HepG2 (cell line): ENCODE measurements around the gene CLDN15. TPM values are rescaled to one million over a fixed set of nuclear protein-coding genes. Genes with fewer than 3 reads are reported as not detected.

ENCODE experiments used
- DRAP1 ChIP-seq: IDR thresholded peaks from 2 replicates; pipeline ENCODE4 v1.6.1; 2016; ENCODE audit warnings: missing genetic modification reagents, missing compliant biosample characterization
- ETS1 ChIP-seq: sonication (generic); formaldehyde crosslinking; IDR thresholded peaks from 2 replicates; pipeline ENCODE4 v1.4.0; 2020; ENCODE audit warnings: missing genetic modification reagents
- FOXK1 ChIP-seq: sonication (generic); formaldehyde crosslinking; IDR thresholded peaks from 2 replicates; pipeline ENCODE4 v1.4.0; 2020; ENCODE audit warnings: low read depth, missing genetic modification reagents, borderline replicate concordance
- HOXD1 ChIP-seq: sonication (generic); formaldehyde crosslinking; IDR thresholded peaks from 2 replicates; pipeline ENCODE4 v1.5.0; 2020; ENCODE audit warnings: missing genetic modification reagents
- KLF15 ChIP-seq: sonication (generic); formaldehyde crosslinking; IDR thresholded peaks from 2 replicates; pipeline ENCODE4 v1.8.1; 2023; ENCODE audit warnings: borderline replicate concordance, mild to moderate bottlenecking, inconsistent platforms, missing genetic modification reagents, mixed read lengths
- MYC ChIP-seq: sonication (generic); formaldehyde crosslinking; IDR thresholded peaks from 2 replicates; pipeline ENCODE4 v1.9.0; 2021; ENCODE audit warnings: missing genetic modification reagents, borderline replicate concordance
- NAIF1 ChIP-seq: sonication (generic); formaldehyde crosslinking; IDR thresholded peaks from 2 replicates; pipeline ENCODE4 v1.5.0; 2020; ENCODE audit warnings: mild to moderate bottlenecking, missing genetic modification reagents, borderline replicate concordance
- SMAD1 ChIP-seq: sonication (generic); formaldehyde crosslinking; IDR thresholded peaks from 2 replicates; pipeline ENCODE4 v1.4.0; 2020; ENCODE audit warnings: missing genetic modification reagents, low read depth, mild to moderate bottlenecking, borderline replicate concordance
- THYN1 ChIP-seq: sonication (generic); formaldehyde crosslinking; IDR thresholded peaks from 2 replicates; pipeline ENCODE4 v1.8.1; 2023; ENCODE audit warnings: low read depth, mild to moderate bottlenecking, moderate library complexity, missing genetic modification reagents, borderline replicate concordance
- ZBTB1 ChIP-seq: sonication (generic); formaldehyde crosslinking; IDR thresholded peaks from 2 replicates; pipeline ENCODE4 v1.4.0; 2020; ENCODE audit warnings: missing genetic modification reagents, borderline replicate concordance
- ZBTB34 ChIP-seq: sonication (generic); formaldehyde crosslinking; IDR thresholded peaks from 2 replicates; pipeline ENCODE4 v1.8.0; 2022; ENCODE audit warnings: mild to moderate bottlenecking, missing genetic modification reagents
- ZHX1 ChIP-seq: sonication (generic); formaldehyde crosslinking; IDR thresholded peaks from 2 replicates; pipeline ENCODE4 v1.8.1; 2022; ENCODE audit warnings: low read depth, mild to moderate bottlenecking, missing genetic modification reagents
- ZMYM4 ChIP-seq: sonication (generic); formaldehyde crosslinking; IDR thresholded peaks from 2 replicates; pipeline ENCODE4 v1.8.1; 2023; ENCODE audit warnings: mild to moderate bottlenecking, missing genetic modification reagents
- ZNF367 ChIP-seq: sonication (generic); formaldehyde crosslinking; IDR thresholded peaks from 2 replicates; pipeline ENCODE4 v1.4.0; 2020; ENCODE audit warnings: missing genetic modification reagents, borderline replicate concordance
- ZNF577 ChIP-seq: sonication (generic); formaldehyde crosslinking; IDR thresholded peaks from 2 replicates; pipeline ENCODE4 v1.4.0; 2020; ENCODE audit warnings: mild to moderate bottlenecking, low read depth, missing genetic modification reagents, borderline replicate concordance
- ZNF766 ChIP-seq: sonication (generic); formaldehyde crosslinking; IDR thresholded peaks from 2 replicates; pipeline ENCODE4 v1.5.0; 2020; ENCODE audit warnings: missing genetic modification reagents, borderline replicate concordance
- ZNF782 ChIP-seq: sonication (generic); formaldehyde crosslinking; IDR thresholded peaks from 2 replicates; pipeline ENCODE4 v1.4.0; 2020; ENCODE audit warnings: missing genetic modification reagents, mild to moderate bottlenecking, borderline replicate concordance
- ZSCAN21 ChIP-seq: sonication (generic); formaldehyde crosslinking; IDR thresholded peaks from 2 replicates; pipeline ENCODE4 v1.8.0; 2022; ENCODE audit warnings: mild to moderate bottlenecking, missing genetic modification reagents, moderate library complexity, borderline replicate concordance
- polyA plus RNA-seq, 8 experiments: library from polyadenylated mRNA; depleted of rRNA in 3 of 8; stranded (reverse) in 7 of 8; unstranded in 1 of 8; fragments of >200 nt; fragmentation: Illumina TruSeq in 4 of 8; extraction: Trizol in 4 of 8; gene quantifications; 2 replicates each; pipeline versions ENCODE4 v1.2.1 to v1.2.3, GENCODE V29; 2011 to 2016; ENCODE audit warnings: low read depth in 4 of 8, missing spikeins in 1 of 8, mixed read lengths in 1 of 8; ENCODE audit not compliant: insufficient read depth in 1 of 8
- total RNA-seq, 5 experiments: library from RNA; depleted of rRNA; stranded (reverse); fragments of >200 nt; fragmentation: Illumina TruSeq; extraction: Trizol; gene quantifications; 2 replicates each; pipeline ENCODE4 v1.2.3, GENCODE V29; 2016; ENCODE audit warnings: low read depth in 1 of 5
- TF ChIP-seq, protein P1 (sequence below): sonication (generic); formaldehyde crosslinking; IDR thresholded peaks from 2 replicates; pipeline ENCODE4 v1.4.0; 2020; ENCODE audit warnings: missing genetic modification reagents

CLDN15 gene
- total and polyA plus RNA-seq, 2 of the 13 experiments (the other 11 are each of a cell fraction or from before 2014, with no cell fraction given): 7.1 to 17.8 TPM

DNA sequence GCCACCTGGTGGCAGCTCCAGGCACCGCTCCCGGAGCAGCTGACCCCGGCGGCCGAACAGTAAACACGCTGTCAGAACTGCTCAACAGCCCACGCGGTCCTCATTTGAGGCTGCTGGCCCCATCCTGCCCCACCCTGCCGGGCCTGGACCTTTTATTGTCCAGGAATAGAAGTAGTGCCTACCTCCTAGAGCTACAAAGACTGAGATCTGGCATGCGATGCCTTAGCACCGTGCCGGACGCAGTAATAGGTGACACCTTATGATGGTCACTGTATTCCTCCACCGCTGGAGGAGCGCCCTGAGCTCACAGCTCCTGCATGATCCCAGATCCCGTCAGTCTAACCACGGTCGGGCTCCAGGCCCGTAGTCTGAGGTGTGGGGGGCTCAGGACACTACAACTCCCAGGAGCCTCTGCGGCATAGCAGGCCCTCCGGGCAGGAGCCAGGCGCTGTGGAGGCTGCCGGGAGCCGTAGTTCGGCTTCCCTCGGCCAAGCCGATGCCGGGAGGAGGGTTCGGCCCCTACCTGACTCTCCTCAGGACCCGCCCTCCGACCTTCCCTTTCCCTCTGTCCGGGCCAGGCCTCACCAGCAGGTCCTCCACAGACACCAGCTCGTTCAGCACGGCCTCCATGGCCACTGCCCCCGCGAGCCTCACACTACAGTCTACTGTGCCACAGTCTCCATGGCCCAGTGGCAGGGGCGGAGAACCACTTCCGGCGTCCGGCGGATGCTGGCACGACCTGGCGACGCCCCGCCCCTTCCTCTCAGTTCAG, 7.0 kb upstream of the CLDN15 start, which contains the start of gene FIS1 (continued):
- TF ChIP-seq DRAP1 (CRISPR knock-in tag): peak; percentile 60
- TF ChIP-seq ZNF766 (CRISPR knock-in tag): peak; percentile 37; the same call in 1 of the 2 replicates
- TF ChIP-seq SMAD1: no peak
- TF ChIP-seq KLF15 (CRISPR knock-in tag): no peak; the same call in 1 of the 2 replicates
- TF ChIP-seq NAIF1 (CRISPR knock-in tag): 0 out of 2 replicates have a peak, but pooled peaks have one; percentile 14
- TF ChIP-seq ZMYM4 (CRISPR knock-in tag): 0 out of 2 replicates have a peak, but pooled peaks have one; percentile 1
- TF ChIP-seq MYC (CRISPR knock-in tag): peak; percentile 80
- TF ChIP-seq ZHX1: peak; percentile 56
- no peak for TF ChIP-seq ZNF367 (CRISPR knock-in tag)
- TF ChIP-seq, protein P1, sequence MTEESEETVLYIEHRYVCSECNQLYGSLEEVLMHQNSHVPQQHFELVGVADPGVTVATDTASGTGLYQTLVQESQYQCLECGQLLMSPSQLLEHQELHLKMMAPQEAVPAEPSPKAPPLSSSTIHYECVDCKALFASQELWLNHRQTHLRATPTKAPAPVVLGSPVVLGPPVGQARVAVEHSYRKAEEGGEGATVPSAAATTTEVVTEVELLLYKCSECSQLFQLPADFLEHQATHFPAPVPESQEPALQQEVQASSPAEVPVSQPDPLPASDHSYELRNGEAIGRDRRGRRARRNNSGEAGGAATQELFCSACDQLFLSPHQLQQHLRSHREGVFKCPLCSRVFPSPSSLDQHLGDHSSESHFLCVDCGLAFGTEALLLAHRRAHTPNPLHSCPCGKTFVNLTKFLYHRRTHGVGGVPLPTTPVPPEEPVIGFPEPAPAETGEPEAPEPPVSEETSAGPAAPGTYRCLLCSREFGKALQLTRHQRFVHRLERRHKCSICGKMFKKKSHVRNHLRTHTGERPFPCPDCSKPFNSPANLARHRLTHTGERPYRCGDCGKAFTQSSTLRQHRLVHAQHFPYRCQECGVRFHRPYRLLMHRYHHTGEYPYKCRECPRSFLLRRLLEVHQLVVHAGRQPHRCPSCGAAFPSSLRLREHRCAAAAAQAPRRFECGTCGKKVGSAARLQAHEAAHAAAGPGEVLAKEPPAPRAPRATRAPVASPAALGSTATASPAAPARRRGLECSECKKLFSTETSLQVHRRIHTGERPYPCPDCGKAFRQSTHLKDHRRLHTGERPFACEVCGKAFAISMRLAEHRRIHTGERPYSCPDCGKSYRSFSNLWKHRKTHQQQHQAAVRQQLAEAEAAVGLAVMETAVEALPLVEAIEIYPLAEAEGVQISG (CRISPR knock-in tag): peak; percentile 97
- TF ChIP-seq THYN1: peak; percentile 87; the same call in 1 of the 2 replicates
- TF ChIP-seq ZBTB34 (CRISPR knock-in tag): 0 out of 2 replicates have a peak, but pooled peaks have one; percentile 48
- peak; percentile 72; the same call in 1 of the 2 replicates for TF ChIP-seq ETS1 (CRISPR knock-in tag)
- 0 out of 2 replicates have a peak, but pooled peaks have one; percentile 52 for TF ChIP-seq ZSCAN21 (CRISPR knock-in tag)
- TF ChIP-seq ZNF577 (CRISPR knock-in tag): no peak
- TF ChIP-seq ZNF782 (CRISPR knock-in tag): no peak; the same call in 1 of the 2 replicates
- peak; percentile 68; the same call in 1 of the 2 replicates for TF ChIP-seq HOXD1 (CRISPR knock-in tag)
- no peak for TF ChIP-seq ZBTB1 (CRISPR knock-in tag)
- TF ChIP-seq FOXK1: peak; percentile 70
